ENCODE results near the gene SLC30A2.

DNA sequence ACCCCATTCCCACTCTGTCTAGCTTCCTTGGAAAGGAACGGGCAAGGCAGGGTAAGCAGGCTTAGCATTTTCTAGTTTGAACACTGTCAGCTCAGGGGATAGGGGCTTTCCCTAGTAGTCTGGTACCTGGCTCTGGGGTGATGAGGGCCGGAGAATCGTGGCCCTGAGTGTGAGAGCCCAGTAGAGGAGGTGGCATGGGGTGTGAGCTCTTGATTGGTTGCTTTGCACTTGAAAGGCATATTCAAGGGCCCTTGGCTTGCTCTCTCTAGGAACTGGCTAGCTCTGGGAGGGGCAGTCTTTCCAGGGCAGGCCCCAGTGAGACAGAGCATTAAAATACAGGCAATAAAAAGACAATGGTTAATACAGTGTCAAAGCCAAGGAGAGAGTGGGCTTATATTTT is 35.1 kb downstream of the SLC30A2 start:
- no peak for TF ChIP-seq POLR2A (IDR thresholded peaks at IDR 0.05; ENCODE audit: low read length)
- no peak for TF ChIP-seq GATA1 (IDR thresholded peaks at IDR 0.05; ENCODE audit: low read depth, low read length)

Data from erythroblast (primary cell).